GM12892 (cell line): Measurements from ENCODE around the gene CDRT15.

Experiments
- POLR2A ChIP-seq: IDR thresholded peaks from 2 replicates; pipeline ENCODE4 v1.6.1; 2011; ENCODE audit warnings: low read depth, low read length, control low read depth
- POLR2AphosphoS5 ChIP-seq: IDR thresholded peaks from 2 replicates; pipeline ENCODE4 v1.6.1; 2011; ENCODE audit warnings: low read depth, low read length, control low read depth
- TAF1 ChIP-seq: IDR thresholded peaks from 2 replicates; pipeline ENCODE4 v1.6.1; 2011; ENCODE audit warnings: low read depth, mild to moderate bottlenecking, control low read depth, low read length, borderline replicate concordance

DNA sequence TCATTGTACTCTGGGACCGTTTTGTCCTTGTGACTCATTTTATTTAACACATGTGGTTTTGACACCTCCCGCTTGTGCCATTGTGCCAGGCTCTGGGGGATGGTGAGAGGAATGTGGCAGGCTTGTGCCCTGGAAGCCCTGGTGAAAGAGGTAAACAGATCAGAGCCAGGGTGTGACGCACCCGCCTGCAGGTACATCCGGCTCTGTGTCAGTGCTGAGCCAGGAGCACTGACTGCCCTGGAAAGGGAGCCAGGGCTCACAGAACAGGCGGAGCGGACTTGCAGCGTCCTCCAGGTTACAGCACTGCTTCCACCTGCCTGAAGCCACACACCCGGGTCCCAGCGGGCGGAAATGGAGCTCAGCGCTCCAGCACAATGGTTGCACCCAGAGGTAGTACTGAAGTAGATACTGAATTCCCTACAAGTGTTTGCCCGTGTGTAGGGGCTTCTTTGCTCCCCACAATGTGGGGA, 30.6 kb downstream of the CDRT15 start:
- no peak for TF ChIP-seq POLR2A
- TF ChIP-seq TAF1 = no peak
- no peak for TF ChIP-seq POLR2AphosphoS5
